ENCODE results near the gene NHSL1.

- TF ChIP-seq SIN3A (IDR thresholded peaks at IDR 0.05; ENCODE audit: borderline replicate concordance, insufficient read depth, low read length) = no peak
- no peak for TF ChIP-seq REST (IDR thresholded peaks at IDR 0.05; ENCODE audit: insufficient read depth in 1 of 2, low read depth in 2 of 2, low read length in 2 of 2)
Observed at GRCh38 chr6:138524526-138524925, 25.2 kb upstream of the NHSL1 start.
